GM18870 (cell line): ENCODE results near the gene TMEM131.

ENCODE experiments used
- ATAC-seq: cut with Tn5 transposase; IDR thresholded peaks from one replicate; pipeline ENCODE4 v1.9.1; 2021; ENCODE audit warnings: moderate library complexity; ENCODE audit not compliant: unreplicated experiment

Gene TMEM131

DNA sequence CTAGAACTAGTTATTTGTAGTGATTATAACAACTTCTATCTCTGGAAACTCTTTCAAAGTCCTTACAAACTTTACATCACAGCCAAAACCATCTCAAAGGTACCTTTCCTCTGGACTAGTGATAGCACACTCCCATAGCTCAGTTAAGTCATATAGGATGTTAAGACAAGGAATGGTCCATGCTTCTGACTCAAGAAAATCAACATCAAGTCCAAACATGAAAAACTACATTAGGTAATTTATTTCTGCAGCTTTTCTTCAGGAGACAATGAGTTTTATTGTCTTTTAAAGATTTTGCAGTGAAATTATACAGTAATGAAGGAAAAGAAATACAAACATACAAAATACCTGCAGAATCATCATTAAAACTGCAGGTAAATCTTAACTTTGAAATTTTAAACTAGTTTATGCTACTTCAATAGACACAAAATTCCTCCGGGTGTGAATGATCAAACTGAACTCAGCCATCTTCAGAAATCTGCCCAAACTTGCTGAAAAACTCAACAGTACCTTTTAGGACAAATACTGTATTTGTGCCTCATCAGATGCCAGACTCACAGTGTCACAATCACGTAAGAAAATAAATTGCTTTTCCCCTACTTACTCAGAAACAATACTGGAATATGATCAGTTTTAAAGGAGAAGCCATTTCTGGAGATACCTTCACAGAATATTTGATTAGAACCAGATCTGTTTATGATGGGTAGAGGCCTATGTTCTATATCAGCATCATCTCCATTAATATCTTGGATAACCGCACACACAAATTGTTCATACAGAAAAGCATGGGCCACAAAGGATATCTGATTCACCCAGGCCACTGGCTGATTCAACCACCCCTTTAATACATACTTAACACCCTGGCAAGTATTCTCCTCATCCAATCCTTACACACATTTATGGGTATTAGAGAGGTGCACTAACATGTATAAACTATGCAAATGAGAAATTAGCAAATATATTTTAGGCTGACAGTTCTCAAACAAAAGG, 2.6 kb downstream of the TMEM131 start:
- ATAC-seq, result no peak

DNA sequence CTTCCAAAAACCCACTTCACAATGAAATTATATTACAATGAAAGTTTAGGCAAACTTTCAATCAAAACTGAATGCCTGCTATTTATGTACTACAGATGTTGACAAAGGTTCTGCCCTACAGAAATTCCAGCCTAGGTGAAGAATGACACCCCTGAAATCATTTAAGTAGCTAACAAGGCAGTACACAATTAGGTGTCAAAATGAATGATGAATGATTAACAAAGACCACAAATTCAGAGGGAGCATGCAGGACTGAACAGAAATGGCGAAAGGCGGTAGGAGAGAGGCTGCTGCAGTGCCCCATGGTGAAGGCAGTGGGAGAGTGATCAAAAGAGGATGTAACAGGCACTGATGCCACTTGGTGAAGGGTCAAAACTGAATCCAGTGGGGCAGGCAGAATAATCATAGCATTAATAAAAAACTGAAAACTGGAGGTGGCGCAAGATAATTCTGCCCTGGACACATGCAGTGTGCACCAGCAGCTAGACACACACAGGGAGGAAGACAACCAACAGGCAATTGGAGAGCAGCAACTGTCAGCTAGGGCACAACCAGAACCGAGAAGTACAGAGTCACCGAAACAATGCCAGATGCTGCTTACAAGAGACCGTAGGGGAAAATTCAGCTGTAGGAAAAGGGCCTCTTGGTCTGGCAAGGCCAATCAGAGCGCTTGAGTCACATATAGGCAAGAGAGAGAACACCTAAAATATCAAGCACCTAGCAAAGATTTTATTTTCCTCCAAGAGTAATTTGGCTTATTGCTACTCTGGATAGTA, 4.5 kb downstream of the TMEM131 start:
- ATAC-seq, result no peak

DNA sequence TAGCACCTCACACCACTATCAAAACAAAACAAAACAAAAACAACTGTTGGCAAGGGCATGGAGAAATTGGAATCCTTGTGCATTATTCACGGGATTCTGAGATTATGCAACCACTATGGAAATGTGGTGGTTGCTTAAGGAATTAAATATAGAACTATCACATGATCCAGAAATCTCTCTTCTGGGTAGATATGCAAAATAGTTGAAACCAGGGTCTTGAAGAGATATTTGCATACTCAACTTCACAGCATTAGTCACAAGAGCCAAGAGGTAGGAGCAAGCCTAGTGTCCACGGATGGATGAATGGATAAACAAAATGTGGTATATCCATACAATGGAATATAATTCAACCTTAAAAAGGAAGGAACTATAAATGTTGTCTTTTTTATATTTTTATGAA, 7.0 kb downstream of the TMEM131 start:
- no peak for ATAC-seq

DNA sequence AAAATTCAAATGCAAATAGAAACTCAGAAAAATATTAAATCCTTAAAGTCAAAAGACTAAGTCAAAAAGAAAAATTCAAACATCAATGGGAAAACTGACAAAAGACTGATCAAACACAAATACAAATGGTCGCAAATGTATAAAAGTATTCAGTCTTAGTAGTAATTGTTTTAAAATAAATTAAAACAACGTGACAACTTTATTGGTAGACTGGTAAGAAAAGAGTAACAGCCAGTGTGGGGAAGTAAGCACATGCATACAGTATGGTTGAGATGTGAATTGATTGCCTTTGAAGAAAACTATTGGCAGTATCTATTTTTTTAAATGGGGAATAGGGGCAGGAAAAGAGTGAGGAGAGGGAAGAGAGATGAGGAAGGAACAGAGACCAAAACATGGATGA, 9.8 kb downstream of the TMEM131 start:
- ATAC-seq, result no peak

DNA sequence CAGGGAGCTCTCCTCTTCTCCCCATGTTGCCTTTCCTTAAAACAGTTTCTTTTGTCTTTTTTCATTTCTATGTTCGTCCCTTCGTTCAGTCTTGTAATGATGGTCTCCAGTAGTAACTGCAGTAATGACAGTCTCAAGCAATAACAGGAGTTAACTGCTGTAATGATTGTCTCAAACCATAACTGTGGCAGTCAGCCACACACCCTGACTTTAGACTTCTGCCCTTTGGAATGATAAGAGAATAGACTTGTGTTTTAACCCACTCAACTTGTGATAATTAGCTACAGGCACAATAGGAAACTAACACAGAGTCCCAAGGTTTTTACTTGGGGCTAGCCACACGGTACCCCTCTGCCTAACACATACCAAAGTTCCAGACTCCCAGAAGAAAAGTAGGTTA, 12.1 kb downstream of the TMEM131 start:
- no peak for ATAC-seq

DNA sequence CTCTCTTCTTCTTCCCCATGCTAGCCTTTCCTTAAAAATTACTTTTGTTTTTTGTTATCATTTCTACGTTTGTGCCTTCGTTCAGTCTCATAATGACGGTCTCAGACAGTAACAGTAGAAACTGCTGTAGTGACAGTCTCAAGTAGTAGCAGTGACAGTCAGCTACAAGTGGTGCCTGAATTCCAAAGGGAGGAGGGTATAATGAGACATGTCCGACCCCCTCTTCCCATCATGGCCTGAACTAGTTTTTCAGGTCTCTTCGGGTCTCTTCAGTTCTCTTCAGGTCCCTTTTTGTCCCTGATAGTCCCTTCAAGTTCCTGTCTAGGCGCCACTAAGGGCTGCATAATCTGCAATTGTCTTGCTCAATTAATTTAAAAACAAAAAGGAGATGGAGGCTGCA, 12.6 kb downstream of the TMEM131 start:
- ATAC-seq, result no peak

DNA sequence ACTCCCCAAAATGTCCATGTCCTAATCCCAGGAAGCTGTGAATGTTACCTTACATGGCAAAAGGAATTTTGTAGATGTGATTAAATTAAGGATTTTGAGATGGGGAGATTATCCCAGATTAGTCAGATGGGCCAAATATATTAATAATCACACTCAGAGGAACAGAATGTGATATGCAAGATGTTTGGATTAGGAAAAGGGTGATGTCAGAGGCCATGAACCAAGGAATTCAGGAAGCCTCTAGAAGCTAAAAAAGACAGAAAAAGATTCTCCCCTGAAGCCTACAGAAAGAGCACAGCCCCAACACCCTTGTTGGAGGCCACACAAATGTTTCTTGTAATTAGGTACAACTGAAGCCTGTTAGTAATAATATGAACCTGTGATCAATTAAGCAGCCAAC, 13.1 kb downstream of the TMEM131 start:
- no peak for ATAC-seq

DNA sequence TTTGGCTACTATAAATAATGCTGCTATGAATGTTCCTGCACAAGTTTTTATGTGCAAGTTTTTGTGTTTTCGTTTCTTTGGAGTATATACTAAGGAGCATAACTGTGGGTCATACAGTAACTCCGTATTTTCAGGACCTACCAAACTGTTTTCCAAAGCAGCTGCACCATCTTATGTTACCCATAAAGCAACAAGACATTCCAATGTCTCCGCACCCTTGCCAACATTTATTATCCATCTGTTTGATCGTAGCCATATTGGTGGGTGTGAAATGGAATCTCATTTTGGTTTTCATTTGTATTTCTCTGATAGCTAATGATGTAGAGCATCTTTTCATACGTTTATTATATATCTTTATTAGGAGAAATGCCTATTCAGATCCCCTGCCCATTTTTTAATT, 13.8 kb downstream of the TMEM131 start:
- ATAC-seq, result no peak

DNA sequence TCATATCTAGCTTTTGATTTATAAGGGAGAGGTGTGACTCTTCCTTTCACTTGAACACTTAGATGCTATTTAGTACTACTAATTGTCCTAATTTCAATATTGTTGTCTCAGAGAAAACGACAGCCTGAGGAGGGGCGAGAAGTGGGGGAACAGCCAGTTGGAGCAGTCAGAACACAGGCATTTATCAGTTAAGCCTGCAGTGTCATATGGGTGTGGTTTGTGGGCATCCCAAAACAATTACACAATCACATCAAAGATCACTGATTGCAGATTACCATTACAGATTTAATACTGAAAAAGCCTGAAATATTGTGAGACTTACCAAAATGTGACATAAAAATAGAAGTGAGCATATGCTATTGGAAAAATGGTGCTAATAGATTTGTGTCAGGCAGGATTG, 15.8 kb downstream of the TMEM131 start:
- no peak for ATAC-seq

DNA sequence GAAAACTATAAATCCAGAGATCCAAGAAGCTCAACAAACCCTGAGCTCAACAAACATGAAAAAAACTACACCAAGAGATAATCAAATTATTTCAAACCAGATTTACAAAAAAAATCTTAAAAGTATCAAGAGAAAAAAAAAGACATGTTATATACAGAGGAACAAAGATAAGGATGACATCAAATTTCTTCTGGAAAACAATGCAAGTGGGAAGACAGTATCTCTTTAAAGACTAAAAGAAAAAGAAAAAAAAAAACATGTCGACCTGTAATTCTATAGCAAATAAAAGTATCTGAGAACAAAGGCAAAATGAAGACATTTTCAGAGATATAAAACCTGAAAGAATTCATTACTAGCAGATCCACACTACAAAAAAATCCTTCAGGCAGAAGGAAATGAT, 21.3 kb downstream of the TMEM131 start:
- ATAC-seq, result no peak

DNA sequence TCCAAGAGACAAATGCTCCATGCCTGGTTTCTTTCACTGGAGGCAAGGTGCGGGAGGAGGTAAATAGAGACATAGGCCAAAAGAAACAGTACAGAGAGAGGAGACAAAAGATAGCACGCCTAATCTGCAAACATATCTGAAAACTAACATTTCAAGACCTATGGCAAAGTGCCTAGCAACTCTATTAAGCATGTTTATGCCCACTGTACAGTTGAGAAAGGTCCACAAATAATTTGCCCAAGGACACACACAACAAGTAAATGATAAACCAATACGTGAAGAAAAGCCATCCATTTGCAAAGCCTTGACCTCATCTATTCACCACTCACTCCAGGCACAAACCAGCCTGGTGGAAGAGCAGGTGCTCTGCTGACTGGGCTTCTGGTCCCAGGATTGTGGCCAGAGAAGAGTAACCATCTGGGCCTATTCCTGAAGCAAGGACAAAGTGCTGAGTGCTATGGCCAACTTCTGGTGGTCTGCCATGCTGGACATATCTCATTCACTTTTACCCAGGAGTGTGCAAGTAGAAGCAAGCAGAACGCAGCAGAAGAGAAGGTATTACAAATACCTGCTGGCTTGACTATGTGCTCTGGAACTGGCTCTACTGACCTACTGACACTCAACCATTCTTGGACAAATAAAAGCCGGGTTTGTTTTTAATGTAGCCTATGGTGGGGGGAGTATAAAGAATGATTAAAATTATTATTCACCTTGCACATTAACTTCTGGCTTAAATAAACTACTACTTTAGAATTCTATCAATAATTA, 25.3 kb downstream of the TMEM131 start:
- ATAC-seq, result no peak

DNA sequence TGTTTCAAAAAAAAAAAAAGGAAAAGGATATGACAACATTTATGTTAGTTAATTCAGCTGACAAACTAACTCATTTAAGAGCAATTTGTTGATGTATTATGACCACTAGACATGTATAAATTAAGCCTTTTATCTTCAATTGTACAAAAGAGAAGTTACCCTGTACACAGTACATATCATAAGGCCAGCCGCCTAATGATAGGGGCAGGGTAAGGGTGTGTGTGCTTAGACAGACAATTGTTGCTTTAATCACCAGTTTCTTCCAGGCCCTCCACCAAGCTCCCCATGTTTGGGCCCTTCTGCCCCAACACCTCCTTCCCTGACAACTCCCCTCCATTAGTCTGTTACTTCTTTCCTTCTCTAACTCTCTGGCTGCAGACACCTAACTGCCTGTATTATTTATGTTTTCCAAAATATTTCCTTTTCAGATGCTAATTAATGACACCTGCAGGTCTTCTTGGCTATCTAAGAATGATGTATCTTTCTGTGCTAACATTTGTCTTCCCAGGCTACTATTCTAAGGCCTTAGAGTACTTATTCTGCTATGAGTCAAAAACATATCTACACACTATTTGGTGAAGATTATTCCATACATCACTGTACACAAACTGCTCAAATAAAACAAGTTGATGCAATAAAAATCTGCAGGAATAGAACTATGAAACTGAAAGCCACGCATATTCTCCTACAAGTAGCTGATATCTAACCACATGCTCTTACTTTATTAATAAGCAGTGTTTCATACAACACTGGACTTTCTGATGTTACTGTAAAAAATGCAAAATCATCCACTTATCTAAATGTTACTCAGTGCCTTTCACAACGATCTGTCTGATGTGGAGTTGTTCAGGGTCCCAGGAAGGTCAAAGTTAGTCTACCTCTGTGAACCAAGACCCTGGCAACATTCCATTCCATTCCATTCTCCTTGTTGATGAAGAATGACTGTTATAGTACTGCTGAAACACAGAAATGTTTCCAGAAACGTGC, 26.4 kb downstream of the TMEM131 start:
- ATAC-seq, result no peak

DNA sequence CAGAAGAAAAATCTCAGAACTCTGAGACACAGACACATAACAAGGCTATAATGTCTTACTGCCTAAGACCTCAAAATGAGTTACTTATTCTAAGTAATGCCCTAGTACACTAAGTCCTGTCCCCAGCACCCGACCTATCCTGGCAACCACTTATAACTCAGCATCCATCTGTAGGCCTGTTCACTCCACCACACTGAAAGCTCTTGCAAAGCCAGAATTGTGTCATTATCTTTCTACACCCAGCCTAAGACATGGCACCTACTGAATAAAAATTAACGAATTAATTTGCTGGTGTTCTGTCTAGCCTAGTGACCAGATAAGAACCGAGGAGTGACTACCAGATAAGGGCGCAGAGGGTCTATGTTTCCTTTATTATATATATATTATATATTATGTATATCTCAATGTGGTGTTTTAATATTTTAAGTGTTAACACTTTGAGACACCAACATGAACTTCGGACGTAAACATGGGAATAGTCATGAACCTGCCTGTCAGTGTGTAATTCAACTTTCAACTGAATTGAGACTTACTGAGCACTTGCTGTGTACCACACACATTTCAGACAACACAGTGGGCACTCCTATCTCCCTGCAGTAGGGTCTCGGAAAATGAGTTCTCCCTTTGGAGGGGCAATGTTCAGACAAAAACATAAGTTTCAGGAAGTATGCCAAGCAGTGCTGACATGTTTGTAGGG, 27.7 kb downstream of the TMEM131 start:
- ATAC-seq, result no peak

DNA sequence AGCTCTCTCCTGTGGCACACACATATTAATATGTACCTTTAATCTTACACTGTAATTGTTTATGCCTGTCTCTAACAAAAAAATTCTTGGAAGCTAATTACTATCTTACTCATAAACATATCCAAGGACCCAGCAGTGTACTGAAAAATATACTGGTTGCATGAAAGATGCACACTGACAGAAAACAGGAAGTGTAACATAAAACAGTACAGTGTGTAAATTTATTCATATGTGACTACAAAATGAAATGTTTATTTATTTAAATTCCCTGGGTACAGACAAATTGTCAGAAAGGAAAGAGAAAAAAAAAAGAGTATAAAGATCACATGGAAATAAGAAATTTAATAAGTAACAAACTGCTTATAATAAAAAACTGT, 28.5 kb downstream of the TMEM131 start:
- ATAC-seq, result peak; percentile 2

DNA sequence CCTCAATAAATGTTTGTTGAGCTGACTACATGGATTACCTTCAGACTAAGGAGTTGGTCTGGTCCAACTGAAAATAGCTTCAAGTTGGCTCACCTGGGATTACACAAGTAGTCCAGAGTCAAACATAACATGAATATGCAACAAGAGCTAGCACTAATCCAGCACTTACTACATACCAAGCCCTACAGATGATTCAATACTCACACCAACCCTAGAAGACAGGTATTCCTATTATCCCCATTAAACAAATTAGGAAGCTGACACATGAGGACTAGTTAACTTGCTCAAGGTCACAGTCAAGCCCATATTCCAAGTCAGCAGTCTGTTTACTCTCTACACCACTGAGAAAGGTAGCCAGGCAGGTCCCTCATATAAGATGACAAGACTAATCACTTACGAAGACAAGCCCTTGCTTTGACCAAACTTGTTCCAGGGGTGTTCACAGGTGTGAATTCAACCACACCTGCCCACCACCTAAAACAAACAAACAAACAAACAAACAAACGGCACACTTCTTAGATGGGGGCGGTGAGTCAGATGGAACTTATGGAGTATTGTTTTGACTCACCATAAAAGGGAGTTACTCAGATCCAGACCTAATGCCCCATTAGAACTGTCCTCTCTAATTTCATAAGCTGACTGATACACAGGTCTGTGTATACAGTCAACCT, 29.1 kb downstream of the TMEM131 start:
- peak; percentile 56 for ATAC-seq

DNA sequence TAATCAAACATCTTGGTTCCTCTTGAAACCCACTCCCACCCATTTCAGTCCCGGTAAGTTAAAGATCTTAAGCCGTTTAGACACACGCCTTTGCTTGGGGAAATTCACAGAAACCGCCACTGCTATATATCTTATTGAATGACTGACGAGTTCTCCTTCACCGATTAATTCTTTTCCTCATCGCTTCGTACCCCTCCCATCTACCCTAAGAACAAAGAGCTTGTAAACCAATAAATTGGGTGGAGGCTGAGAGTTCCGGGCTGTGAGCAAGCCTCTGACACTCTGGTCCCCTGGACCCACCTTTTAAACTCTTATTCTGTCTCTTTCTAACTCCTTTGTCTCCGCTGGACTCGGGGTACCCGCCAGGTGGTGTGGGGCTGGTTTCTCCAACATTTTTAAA, 30.6 kb downstream of the TMEM131 start:
- ATAC-seq, result no peak

DNA sequence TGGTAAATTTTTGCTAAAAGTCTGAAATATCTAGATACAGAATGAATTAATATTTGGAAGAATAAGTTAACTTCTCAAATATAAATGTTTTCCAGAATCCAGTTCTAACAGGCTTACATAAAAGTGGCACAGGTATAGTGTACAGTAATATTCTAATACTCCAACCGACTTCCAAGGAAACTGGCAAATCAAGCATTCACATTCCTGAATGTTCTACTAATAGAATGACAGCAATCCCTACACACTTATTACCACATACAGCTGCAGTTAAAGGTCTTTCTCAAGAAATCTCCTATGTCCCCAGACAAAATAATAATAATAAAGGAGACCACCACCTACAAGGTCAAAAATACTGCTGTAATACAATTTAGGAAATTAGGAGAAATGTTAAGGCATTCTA, 31.9 kb downstream of the TMEM131 start:
- no peak for ATAC-seq

DNA sequence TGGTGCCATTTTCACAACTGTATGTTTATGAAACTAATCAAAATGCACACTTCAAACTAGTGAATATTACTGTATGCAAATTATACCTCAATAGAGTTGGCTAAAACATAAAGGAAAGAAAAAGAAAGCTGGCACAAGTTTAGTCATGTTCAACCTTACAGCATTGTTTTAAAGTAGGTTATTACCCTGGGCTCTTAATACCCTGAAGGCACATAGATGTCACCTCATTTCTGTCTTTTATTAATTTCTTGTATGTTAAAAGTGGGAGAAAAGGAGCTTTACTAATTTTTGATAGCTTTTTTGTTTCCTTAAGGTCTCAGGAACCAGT, 32.7 kb downstream of the TMEM131 start:
- ATAC-seq, result no peak

DNA sequence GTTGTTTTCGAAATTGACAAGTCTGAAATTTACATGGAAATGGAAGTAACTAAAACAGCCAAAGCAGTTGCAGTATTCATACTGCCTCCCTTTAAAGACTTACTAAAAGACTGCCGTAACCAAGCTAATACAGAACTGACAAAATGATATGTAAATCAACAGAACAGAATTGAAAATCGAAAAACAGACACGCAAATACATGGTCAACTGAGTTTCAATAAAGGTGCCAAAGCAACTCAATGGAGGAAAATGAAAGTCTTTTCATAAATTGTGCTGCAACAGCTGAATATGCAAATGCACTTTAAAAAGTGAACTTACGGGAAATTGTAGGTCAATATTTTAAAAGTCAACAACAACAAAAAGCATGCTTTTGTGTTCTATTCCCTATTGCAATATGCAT, 34.2 kb downstream of the TMEM131 start:
- ATAC-seq, result no peak
